Measurements from ENCODE around the gene SLC14A1.

SLC14A1 gene

DNA sequence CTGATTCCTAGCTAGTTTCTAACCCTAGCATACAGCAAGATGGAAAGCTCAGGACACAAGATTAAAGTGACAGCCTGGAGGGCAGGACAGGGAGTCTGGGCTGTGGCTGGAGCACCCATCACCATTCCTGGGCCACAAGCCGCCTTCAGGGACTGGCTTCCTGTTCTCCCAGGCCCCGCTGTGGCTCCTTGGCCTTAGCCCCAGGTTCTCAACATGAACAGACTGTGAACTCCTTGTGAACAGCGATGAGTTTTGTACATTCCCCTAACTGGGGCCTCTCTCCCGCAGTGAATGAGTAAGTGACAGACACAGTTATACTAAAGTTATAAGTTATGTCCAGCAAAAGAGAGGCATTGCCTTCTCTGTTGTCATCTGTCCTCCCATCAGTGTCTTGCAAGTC lies 35.9 kb upstream of the SLC14A1 start:
- TF ChIP-seq POLR2A (IDR thresholded peaks at IDR 0.05; ENCODE audit: extremely low read depth, insufficient read length) (no peak), MYC (IDR thresholded peaks at IDR 0.05; ENCODE audit: low read depth, low read length) (no peak)
- TF ChIP-seq, protein P1, sequence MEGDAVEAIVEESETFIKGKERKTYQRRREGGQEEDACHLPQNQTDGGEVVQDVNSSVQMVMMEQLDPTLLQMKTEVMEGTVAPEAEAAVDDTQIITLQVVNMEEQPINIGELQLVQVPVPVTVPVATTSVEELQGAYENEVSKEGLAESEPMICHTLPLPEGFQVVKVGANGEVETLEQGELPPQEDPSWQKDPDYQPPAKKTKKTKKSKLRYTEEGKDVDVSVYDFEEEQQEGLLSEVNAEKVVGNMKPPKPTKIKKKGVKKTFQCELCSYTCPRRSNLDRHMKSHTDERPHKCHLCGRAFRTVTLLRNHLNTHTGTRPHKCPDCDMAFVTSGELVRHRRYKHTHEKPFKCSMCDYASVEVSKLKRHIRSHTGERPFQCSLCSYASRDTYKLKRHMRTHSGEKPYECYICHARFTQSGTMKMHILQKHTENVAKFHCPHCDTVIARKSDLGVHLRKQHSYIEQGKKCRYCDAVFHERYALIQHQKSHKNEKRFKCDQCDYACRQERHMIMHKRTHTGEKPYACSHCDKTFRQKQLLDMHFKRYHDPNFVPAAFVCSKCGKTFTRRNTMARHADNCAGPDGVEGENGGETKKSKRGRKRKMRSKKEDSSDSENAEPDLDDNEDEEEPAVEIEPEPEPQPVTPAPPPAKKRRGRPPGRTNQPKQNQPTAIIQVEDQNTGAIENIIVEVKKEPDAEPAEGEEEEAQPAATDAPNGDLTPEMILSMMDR (IDR thresholded peaks at IDR 0.05; ENCODE audit: low read depth, low read length) = no peak
- TF ChIP-seq, protein P2, sequence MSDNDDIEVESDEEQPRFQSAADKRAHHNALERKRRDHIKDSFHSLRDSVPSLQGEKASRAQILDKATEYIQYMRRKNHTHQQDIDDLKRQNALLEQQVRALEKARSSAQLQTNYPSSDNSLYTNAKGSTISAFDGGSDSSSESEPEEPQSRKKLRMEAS (IDR thresholded peaks at IDR 0.05; ENCODE audit: low read depth, low read length) = no peak
- H3K4me3 ChIP-seq (ENCODE audit: low read depth, low read length) = peak overlapping the region; percentile 40
- peak; percentile 42 for DNase-seq (ENCODE audit: low read depth)

DNA sequence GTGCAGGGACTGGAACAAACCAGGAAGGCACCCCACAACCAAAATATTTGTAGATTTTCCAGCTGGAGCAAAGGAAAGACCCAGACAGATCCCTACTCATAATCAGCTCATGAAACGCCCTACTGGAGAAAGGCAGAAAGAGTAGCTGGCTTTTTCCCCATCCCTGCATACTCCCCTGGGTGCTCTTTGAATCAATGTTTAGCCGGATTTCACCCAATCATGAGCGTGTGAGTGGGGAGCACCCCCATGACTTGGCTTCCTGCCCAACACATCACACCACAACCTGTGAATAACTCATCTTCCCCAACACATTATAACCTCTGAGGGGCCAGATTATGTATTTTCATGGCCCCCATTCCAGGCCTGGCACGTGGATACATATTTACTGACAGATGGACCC lies 35.1 kb upstream of the SLC14A1 start:
- DNase-seq (ENCODE audit: low read depth) = peak; percentile 58
- TF ChIP-seq, protein P2 (IDR thresholded peaks at IDR 0.05; ENCODE audit: low read depth, low read length) = no peak
- TF ChIP-seq MYC (IDR thresholded peaks at IDR 0.05; ENCODE audit: low read depth, low read length) (no peak), POLR2A (IDR thresholded peaks at IDR 0.05; ENCODE audit: extremely low read depth, insufficient read length) (no peak)
- TF ChIP-seq, protein P1 (IDR thresholded peaks at IDR 0.05; ENCODE audit: low read depth, low read length) = no peak

DNA sequence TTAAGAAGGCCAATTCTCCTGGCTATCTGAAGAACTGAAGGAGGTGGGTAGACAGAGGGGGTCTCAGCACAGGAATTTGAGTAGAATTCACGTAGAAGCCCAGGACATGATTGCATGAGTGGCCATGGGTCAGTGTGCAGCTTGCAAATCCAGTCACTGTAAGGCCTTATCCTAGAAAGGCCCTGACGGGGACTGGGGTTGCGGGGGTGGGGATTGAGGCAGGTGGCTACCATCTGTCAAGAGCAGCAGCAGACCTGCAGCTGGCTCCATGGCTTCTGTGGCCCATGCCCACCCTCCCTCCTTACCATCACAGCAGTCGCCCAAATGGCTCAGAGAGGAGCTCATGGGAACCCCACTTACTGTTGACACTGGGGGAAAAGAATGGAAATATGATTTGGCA lies 34.6 kb upstream of the SLC14A1 start:
- TF ChIP-seq, protein P2 (IDR thresholded peaks at IDR 0.05; ENCODE audit: low read depth, low read length) = no peak
- TF ChIP-seq, protein P1 (IDR thresholded peaks at IDR 0.05; ENCODE audit: low read depth, low read length) = no peak
- TF ChIP-seq MYC (IDR thresholded peaks at IDR 0.05; ENCODE audit: low read depth, low read length) (no peak), POLR2A (IDR thresholded peaks at IDR 0.05; ENCODE audit: extremely low read depth, insufficient read length) (no peak)
- DNase-seq (ENCODE audit: low read depth) = no peak
- H3K4me3 ChIP-seq (ENCODE audit: low read depth, low read length) = no peak overlapping the region

More for the DNA sequence above, 35.1 kb upstream of the SLC14A1 start:
- no peak overlapping the region for H3K4me3 ChIP-seq (ENCODE audit: low read depth, low read length)

DNA sequence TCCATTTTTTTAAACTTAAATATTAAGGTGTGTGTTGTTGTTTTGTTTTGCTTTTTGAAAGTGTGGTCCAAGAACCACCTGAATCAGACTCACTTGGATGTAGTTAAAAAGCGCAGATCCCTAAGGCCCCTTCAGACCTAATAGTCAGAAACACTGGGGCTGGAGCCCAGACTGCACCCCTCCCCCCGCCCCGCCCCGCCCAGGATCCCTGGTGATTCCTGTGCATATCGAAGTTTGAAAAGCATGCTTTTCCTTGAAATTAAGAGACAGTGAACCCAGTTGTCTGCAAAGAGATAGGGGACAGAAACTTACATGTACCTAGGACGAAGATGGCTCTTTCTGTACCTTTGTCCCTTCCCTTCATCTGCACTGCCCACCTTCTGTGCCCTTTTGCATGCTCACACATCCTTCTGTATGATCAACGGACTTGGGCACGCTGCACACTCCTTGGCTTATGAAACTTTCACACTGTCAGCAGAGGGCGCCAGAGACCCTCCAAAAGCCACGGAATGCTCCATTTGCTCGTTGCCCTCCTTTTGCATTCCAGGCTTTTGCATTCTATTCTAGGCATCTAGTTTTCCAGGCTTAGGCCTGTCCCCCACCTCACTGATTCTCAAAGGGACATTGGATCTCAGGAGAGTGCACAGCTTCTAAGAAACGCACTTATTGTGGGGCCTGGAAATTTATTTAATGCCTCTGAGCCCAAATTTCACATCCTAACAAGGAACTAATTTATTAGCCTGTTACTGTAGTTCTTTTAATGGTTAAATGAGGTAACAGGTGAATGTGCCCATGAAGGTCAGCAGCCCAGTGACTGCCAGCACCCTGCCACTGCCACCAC lies 32.8 kb upstream of the SLC14A1 start:
- TF ChIP-seq MYC (IDR thresholded peaks at IDR 0.05; ENCODE audit: low read depth, low read length) = no peak
- TF ChIP-seq, protein P1 (IDR thresholded peaks at IDR 0.05; ENCODE audit: low read depth, low read length) = peak; percentile 77
- TF ChIP-seq, protein P2 (IDR thresholded peaks at IDR 0.05; ENCODE audit: low read depth, low read length) = peak; percentile 47; the same call in 1 of the 2 replicates
- no peak for TF ChIP-seq POLR2A (IDR thresholded peaks at IDR 0.05; ENCODE audit: extremely low read depth, insufficient read length)
- no peak overlapping the region for H3K4me3 ChIP-seq (ENCODE audit: low read depth, low read length)
- DNase-seq (ENCODE audit: low read depth) = peak; percentile 81

DNA sequence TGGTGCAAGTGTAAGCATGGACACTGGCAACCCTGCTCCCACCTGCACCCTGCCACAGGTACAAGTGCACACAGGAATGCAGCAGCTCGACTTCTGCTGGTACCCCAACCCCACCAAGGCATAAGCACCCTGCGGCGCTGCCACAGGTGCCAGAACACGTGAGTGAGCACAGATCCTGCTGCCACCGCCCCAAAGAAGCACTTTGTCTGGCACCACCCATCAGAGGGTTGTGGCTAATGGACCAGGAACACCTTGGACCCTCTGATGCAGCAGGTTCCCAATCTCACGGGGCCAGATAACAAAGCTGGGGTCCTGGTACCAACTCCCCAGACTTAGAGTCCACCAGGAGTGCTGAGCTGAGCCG lies 32.2 kb upstream of the SLC14A1 start:
- TF ChIP-seq, protein P1 (IDR thresholded peaks at IDR 0.05; ENCODE audit: low read depth, low read length) = no peak
- TF ChIP-seq MYC (IDR thresholded peaks at IDR 0.05; ENCODE audit: low read depth, low read length) (no peak), POLR2A (IDR thresholded peaks at IDR 0.05; ENCODE audit: extremely low read depth, insufficient read length) (no peak)
- TF ChIP-seq, protein P2 (IDR thresholded peaks at IDR 0.05; ENCODE audit: low read depth, low read length) = no peak
- H3K4me3 ChIP-seq (ENCODE audit: low read depth, low read length) = no peak overlapping the region
- DNase-seq (ENCODE audit: low read depth) = no peak
